GM12873 (cell line): ENCODE results near the gene ATF6B.

Experiments used
- CTCF ChIP-seq: IDR thresholded peaks from 2 replicates; pipeline ENCODE4 v1.5.1; 2012; ENCODE audit warnings: low read depth, mild to moderate bottlenecking, moderate library complexity, low read length, control low read depth; ENCODE audit not compliant: insufficient read depth; ENCODE audit errors: missing control alignments

The ATF6B gene

GRCh38 chr6:32173051-32173727 lies 45.1 kb upstream of the ATF6B start:
- no peak for TF ChIP-seq CTCF

GRCh38 chr6:32171234-32171633 lies 43.2 kb upstream of the ATF6B start:
- no peak for TF ChIP-seq CTCF

GRCh38 chr6:32170294-32170693 lies 42.2 kb upstream of the ATF6B start:
- TF ChIP-seq CTCF, result no peak

- TF ChIP-seq CTCF, result no peak
Measured at GRCh38 chr6:32168807-32169591, 41.0 kb upstream of the ATF6B start.

GRCh38 chr6:32168350-32168749 lies 40.3 kb upstream of the ATF6B start:
- TF ChIP-seq CTCF, result no peak

- no peak for TF ChIP-seq CTCF
Measured at GRCh38 chr6:32167761-32168262, 39.8 kb upstream of the ATF6B start.

- no peak for TF ChIP-seq CTCF
Measured at GRCh38 chr6:32167154-32167760, 39.2 kb upstream of the ATF6B start.
